HepG2 (cell line): ENCODE measurements around the gene ALS2. TPM values are rescaled to one million over a fixed set of nuclear protein-coding genes. Genes with fewer than 3 reads are reported as not detected.

Experiments
- ATF7 ChIP-seq, 2 experiments: fragments of 450-650 bp in 1 of 2; sonication (generic) in 1 of 2; formaldehyde crosslinking in 1 of 2; IDR thresholded peaks; 2 replicates each; pipeline versions ENCODE4 v1.4.0 to v1.6.1; 2016 to 2020; ENCODE audit warnings: antibody characterized with exemption in 1 of 2, mild to moderate bottlenecking in 1 of 2, missing genetic modification reagents in 1 of 2
- BCLAF1 ChIP-seq: fragments of 450-650 bp; IDR thresholded peaks from 2 replicates; pipeline ENCODE4 v1.6.1; 2017; ENCODE audit warnings: mild to moderate bottlenecking
- FOXA3 ChIP-seq: IDR thresholded peaks from 2 replicates; pipeline ENCODE4 v1.6.1; 2016; ENCODE audit warnings: missing genetic modification reagents, missing compliant biosample characterization
- HMGXB3 ChIP-seq: sonication (generic); formaldehyde crosslinking; IDR thresholded peaks from 2 replicates; pipeline ENCODE4 v1.4.0; 2020; ENCODE audit warnings: missing genetic modification reagents, borderline replicate concordance
- ISX ChIP-seq: sonication (generic); formaldehyde crosslinking; conservative IDR thresholded peaks from 2 replicates; pipeline ENCODE4 v1.5.0; 2020; ENCODE audit warnings: missing genetic modification reagents
- JARID2 ChIP-seq: sonication (generic); formaldehyde crosslinking; IDR thresholded peaks from 2 replicates; pipeline ENCODE4 v1.8.1; 2023; ENCODE audit warnings: missing genetic modification reagents, inconsistent platforms; ENCODE audit not compliant: insufficient replicate concordance
- JUND ChIP-seq: sonication (generic); formaldehyde crosslinking; IDR thresholded peaks from 2 replicates; pipeline ENCODE4 v1.8.0; 2022; ENCODE audit warnings: mild to moderate bottlenecking, missing genetic modification reagents
- MBNL3 ChIP-seq: fragments of 250-450 bp; sonication (Bioruptor Pico); conservative IDR thresholded peaks from 2 replicates; pipeline ENCODE4 v1.8.0; 2022; ENCODE audit warnings: mild to moderate bottlenecking, inconsistent platforms
- NBN ChIP-seq: fragments of 450-650 bp; conservative IDR thresholded peaks from 2 replicates; pipeline ENCODE4 v1.6.1; 2017
- PATZ1 ChIP-seq: sonication (generic); formaldehyde crosslinking; IDR thresholded peaks from 2 replicates; pipeline ENCODE4 v1.4.0; 2020; ENCODE audit warnings: missing genetic modification reagents
- PAWR ChIP-seq: sonication (generic); formaldehyde crosslinking; IDR thresholded peaks from 2 replicates; pipeline ENCODE4 v1.4.0; 2020; ENCODE audit warnings: missing genetic modification reagents, mild to moderate bottlenecking, borderline replicate concordance
- POGK ChIP-seq: sonication (generic); formaldehyde crosslinking; conservative IDR thresholded peaks from 2 replicates; pipeline ENCODE4 v1.8.0; 2022; ENCODE audit warnings: mild to moderate bottlenecking, moderate library complexity, missing genetic modification reagents
- RFX5 ChIP-seq: IDR thresholded peaks from 2 replicates; pipeline ENCODE4 v1.6.1; 2011; ENCODE audit warnings: low read depth, low read length, improper control_type of control experiment
- SMC3 ChIP-seq: IDR thresholded peaks from 2 replicates; pipeline ENCODE4 v1.6.1; 2011; ENCODE audit warnings: low read length, improper control_type of control experiment
- TEAD3 ChIP-seq: optimal IDR thresholded peaks from 2 replicates; pipeline ENCODE3; 2016; ENCODE audit warnings: borderline replicate concordance
- ZFP90 ChIP-seq: sonication (generic); formaldehyde crosslinking; IDR thresholded peaks from 2 replicates; pipeline ENCODE4 v1.8.0; 2022; ENCODE audit warnings: missing genetic modification reagents, mild to moderate bottlenecking, inconsistent platforms, borderline replicate concordance
- ZNF124 ChIP-seq: sonication (generic); formaldehyde crosslinking; IDR thresholded peaks from 2 replicates; pipeline ENCODE4 v1.4.0; 2020; ENCODE audit warnings: missing genetic modification reagents
- ZSCAN5A ChIP-seq: sonication (generic); formaldehyde crosslinking; IDR thresholded peaks from 2 replicates; pipeline ENCODE4 v1.8.0; 2022; ENCODE audit warnings: mild to moderate bottlenecking, missing genetic modification reagents, borderline replicate concordance
- polyA plus RNA-seq, 8 experiments: library from polyadenylated mRNA; depleted of rRNA in 3 of 8; stranded (reverse) in 7 of 8; unstranded in 1 of 8; fragments of >200 nt; fragmentation: Illumina TruSeq in 4 of 8; extraction: Trizol in 4 of 8; gene quantifications; 2 replicates each; pipeline versions ENCODE4 v1.2.1 to v1.2.3, GENCODE V29; 2011 to 2016; ENCODE audit warnings: low read depth in 4 of 8, missing spikeins in 1 of 8, mixed read lengths in 1 of 8; ENCODE audit not compliant: insufficient read depth in 1 of 8
- total RNA-seq, 5 experiments: library from RNA; depleted of rRNA; stranded (reverse); fragments of >200 nt; fragmentation: Illumina TruSeq; extraction: Trizol; gene quantifications; 2 replicates each; pipeline ENCODE4 v1.2.3, GENCODE V29; 2016; ENCODE audit warnings: low read depth in 1 of 5

The ALS2 gene
- total and polyA plus RNA-seq, 2 of the 13 experiments (the other 11 are each of a cell fraction or from before 2014, with no cell fraction given): 12.7 to 19.3 TPM

GRCh38 chr2:201680743-201681142 is 100.0 kb downstream of the ALS2 start (continued):
- TF ChIP-seq HMGXB3 (CRISPR knock-in tag): no peak
- no peak for TF ChIP-seq PAWR (CRISPR knock-in tag)
- TF ChIP-seq ZSCAN5A (CRISPR knock-in tag): no peak
- TF ChIP-seq POGK: no peak
- TF ChIP-seq ISX (CRISPR knock-in tag): no peak
- TF ChIP-seq TEAD3: peak; percentile 62
- TF ChIP-seq RFX5: no peak
- no peak for TF ChIP-seq ZFP90 (CRISPR knock-in tag)
- TF ChIP-seq ZNF124: peak; percentile 30; the same call in 1 of the 2 replicates
- TF ChIP-seq SMC3: peak; percentile 51; the same call in 1 of the 2 replicates
- TF ChIP-seq FOXA3 (CRISPR knock-in tag): no peak
- no peak for TF ChIP-seq MBNL3 (CRISPR knock-in tag)
- TF ChIP-seq NBN: no peak
- TF ChIP-seq ATF7 (IDR thresholded peaks at IDR 0.05): no peak
- no peak for TF ChIP-seq ATF7 (CRISPR knock-in tag; IDR thresholded peaks at IDR 0.05)
- 0 out of 2 replicates have a peak, but pooled peaks have one; percentile 21 for TF ChIP-seq PATZ1 (CRISPR knock-in tag)
- no peak for TF ChIP-seq BCLAF1
- TF ChIP-seq JARID2 (CRISPR knock-in tag): no peak
- no peak for TF ChIP-seq JUND (CRISPR knock-in tag)
